GM19099 (cell line): ENCODE measurements around the gene TMEM14B.

Source experiments
- POLR2A ChIP-seq: IDR thresholded peaks from 3 replicates; pipeline ENCODE4 v1.6.1; 2011; ENCODE audit warnings: low read depth; ENCODE audit not compliant: insufficient read length; ENCODE audit errors: extremely low read depth

The TMEM14B gene

GRCh38 chr6:10733863-10734262, 13.7 kb upstream of the TMEM14B start:
- no peak for TF ChIP-seq POLR2A

- no peak for TF ChIP-seq POLR2A
Observed at GRCh38 chr6:10736731-10737130, 10.9 kb upstream of the TMEM14B start.

DNA sequence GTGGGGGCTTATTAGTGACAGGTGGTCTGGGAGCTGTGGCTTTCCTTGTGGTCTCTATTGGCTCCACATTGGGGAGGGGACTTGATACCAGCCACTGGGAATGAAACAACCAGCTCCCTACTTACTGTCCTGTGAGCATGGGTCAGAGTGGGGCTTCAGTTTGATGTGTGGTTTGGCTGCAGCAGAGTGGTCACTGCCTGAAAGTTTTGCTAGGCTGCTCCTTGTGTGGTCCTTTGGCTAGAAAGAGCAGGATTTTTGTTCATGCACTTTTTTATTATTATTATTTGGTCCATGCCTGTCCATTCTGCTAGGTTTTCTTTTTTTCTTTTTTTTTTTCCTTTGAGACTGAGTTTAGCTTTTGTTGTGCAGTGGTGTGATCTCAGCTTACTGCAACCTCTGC, 7.5 kb upstream of the TMEM14B start:
- no peak for TF ChIP-seq POLR2A

DNA sequence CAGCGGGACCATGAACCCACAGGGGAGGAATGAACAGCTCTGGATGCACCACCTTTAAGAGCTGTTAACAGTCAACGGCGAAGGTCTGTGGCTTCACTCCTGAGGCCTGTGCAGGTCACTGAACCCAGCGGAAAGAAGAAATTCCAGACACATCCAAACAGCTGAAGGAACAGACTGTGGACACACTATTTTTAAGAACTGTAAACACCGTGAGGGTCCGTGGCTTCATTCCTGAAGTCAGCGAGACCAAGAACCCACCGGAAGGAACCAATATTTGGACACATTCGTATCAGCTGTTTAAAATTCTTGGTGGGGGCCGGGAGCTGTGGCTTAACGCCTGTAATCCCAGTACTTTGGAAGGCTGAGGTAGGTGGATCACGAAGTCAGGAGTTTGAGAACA, 5.4 kb upstream of the TMEM14B start:
- no peak for TF ChIP-seq POLR2A

DNA sequence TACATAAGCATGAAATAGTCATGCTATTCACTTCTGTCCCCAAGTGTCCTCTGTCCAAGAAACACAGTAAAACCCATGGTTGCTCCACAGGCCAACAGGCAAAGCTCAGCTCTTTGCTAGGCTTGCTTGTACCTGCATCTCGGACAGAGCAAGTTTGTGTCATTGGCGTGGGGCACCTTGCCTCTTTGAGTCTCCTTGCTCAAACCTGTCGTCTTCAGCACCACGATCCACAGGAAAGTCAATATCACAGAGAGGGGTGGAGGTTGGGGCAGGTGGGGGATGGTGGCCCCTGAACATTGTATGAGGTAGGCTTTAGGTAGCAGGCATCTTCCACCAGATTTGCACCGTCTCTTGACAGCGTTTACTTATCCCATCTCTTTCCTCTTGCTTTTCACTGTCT, 4.1 kb upstream of the TMEM14B start:
- TF ChIP-seq POLR2A, result no peak

- no peak for TF ChIP-seq POLR2A
Observed at GRCh38 chr6:10745116-10745515, 2.5 kb upstream of the TMEM14B start.

DNA sequence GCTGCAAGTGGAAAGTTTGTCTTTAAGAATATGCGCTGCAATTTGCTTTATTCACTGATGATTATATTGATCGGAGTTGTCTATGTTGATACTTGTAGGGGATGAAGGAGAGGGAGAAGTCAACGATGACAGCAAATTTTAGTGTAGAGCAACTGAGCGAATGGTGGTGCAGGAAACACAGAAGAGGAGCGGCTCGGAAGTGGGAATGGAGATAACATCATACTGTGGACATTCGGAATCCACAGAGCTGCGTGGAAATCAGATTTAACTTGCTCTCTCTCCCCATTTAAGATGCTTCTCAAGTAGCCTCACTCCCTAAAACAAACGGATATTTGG, 722 bp upstream of the TMEM14B start:
- TF ChIP-seq POLR2A, result no peak

GRCh38 chr6:10749734-10750133, 2.1 kb downstream of the TMEM14B start:
- no peak for TF ChIP-seq POLR2A

DNA sequence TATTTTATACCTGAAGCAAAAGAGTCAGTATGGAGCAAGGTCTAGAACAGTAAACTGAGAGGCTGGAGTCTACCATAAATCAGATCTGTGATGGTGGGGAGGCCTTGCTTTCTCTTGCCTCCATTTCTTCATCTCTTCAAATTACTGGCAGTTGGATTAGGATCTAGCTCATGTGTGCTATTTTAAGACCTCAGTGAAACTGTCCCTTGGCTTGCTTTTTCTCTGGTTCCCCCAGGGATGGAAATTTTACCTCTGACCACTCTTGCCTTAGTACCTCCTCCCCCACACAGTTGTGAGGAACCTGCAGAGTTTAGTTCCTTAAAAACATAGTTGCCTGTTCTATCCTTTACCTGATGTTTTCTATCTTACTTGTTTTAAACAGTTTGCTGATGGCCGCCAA, 8.5 kb downstream of the TMEM14B start:
- no peak for TF ChIP-seq POLR2A

GRCh38 chr6:10759312-10759839, 11.8 kb downstream of the TMEM14B start:
- no peak for TF ChIP-seq POLR2A

GRCh38 chr6:10759884-10760329, 12.3 kb downstream of the TMEM14B start:
- no peak for TF ChIP-seq POLR2A

DNA sequence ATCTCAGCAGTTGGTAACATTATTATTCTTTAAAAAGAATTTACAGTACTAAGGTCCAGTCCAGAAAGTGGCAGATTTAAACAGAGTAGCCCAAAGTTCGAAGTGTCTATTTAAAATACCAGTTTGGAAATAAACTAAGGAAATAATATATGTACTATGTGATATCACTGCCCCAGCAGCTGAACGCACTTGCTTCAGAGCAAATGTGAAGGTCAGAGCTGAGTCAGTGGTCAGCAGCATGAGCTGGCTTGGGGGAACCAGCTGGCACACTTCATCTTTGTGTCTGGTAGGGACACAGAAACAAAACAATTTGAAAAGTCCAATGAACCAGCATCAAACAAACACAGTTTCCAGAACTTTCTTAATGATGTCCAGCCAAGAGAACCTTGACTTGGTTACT, 15.4 kb downstream of the TMEM14B start:
- TF ChIP-seq POLR2A, result no peak

DNA sequence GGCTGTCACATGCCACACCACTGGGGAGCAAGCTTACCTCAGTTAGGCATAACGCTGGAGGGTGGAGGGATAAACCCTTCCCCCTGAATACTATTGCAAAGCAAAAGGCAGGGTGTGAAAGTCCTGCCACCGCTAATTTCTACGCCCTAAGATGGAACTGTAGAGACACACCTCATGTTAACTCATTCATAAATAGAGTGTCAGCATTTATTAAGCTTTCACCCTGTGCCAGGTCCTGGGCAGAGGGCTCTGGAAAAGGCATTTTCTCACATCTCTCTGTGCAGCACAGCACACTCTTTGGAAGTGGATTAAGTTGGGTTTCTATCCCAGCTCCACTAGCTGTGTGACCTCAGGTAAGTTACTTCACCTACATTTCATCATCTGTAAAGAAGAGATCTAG, 21.8 kb downstream of the TMEM14B start:
- TF ChIP-seq POLR2A, result no peak

- no peak for TF ChIP-seq POLR2A
Observed at GRCh38 chr6:10771371-10771894, 23.8 kb downstream of the TMEM14B start.

GRCh38 chr6:10778230-10778629, 30.6 kb downstream of the TMEM14B start:
- no peak for TF ChIP-seq POLR2A

DNA sequence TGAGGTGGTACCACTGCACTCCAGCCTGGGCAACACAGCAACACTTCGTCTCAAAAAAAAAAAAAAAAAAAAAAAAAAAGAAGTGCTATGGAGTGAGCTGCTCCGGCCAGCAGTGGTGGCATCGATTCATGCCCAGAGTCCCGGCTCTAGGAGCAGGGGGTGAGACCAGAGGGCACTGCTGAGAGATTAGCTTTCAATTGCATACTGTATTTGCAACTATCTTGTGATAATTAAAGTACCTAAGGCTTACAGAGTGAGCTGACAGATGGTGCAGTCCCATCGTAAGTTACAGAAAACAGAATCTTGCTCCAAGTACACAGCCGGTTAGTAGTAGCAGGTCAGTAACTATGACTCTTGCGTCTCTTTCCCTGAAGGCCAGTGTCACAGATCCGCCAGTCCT, 31.5 kb downstream of the TMEM14B start:
- no peak for TF ChIP-seq POLR2A

- no peak for TF ChIP-seq POLR2A
Observed at GRCh38 chr6:10791673-10792072, 44.1 kb downstream of the TMEM14B start.
